ENCODE results near the gene CELF4.

DNA sequence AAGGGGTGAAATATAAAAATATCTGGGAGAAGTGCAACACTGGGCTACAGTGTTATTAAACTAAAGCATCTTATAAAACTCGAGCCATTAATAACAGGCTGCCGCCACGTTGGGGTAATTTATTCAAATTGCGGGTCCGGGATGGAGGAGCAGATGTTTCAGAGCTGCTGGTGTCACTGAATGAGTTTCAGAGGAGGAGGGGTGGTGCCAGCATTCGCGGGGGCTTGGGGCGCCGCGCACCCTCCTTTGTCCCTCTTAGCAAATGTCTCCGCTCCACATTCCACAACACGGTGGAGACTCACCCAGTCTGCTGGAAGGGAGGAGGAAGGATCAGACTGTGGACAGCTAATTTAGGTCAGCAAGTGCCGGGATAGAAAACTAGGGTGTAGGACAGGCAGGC lies 260.5 kb downstream of the CELF4 start:
- no peak for TF ChIP-seq POLR2AphosphoS5 (IDR thresholded peaks at IDR 0.05; ENCODE audit: insufficient read depth, low read depth, low read length)
- TF ChIP-seq, protein P1, sequence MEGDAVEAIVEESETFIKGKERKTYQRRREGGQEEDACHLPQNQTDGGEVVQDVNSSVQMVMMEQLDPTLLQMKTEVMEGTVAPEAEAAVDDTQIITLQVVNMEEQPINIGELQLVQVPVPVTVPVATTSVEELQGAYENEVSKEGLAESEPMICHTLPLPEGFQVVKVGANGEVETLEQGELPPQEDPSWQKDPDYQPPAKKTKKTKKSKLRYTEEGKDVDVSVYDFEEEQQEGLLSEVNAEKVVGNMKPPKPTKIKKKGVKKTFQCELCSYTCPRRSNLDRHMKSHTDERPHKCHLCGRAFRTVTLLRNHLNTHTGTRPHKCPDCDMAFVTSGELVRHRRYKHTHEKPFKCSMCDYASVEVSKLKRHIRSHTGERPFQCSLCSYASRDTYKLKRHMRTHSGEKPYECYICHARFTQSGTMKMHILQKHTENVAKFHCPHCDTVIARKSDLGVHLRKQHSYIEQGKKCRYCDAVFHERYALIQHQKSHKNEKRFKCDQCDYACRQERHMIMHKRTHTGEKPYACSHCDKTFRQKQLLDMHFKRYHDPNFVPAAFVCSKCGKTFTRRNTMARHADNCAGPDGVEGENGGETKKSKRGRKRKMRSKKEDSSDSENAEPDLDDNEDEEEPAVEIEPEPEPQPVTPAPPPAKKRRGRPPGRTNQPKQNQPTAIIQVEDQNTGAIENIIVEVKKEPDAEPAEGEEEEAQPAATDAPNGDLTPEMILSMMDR (IDR thresholded peaks at IDR 0.05; ENCODE audit: extremely low read depth in 1 of 2, insufficient read depth in 1 of 2, low read depth in 1 of 2, low read length in 2 of 2): no peak
- no peak for TF ChIP-seq POLR2A (IDR thresholded peaks at IDR 0.05; ENCODE audit: low read depth, low read length)
- no peak for TF ChIP-seq JUN (IDR thresholded peaks at IDR 0.05; ENCODE audit: borderline replicate concordance, insufficient read depth, insufficient read length, low read depth)
- no peak for TF ChIP-seq EZH2 (IDR thresholded peaks at IDR 0.05; ENCODE audit: borderline replicate concordance, low read depth, low read length, severe bottlenecking)
- no peak for TF ChIP-seq FOS (IDR thresholded peaks at IDR 0.05; ENCODE audit: borderline replicate concordance, insufficient read depth, low read length)
